HCT116 (cell line): ENCODE data around the gene DIDO1. TPM values are rescaled to one million over a fixed set of nuclear protein-coding genes. Genes with fewer than 3 reads are reported as not detected.

Experiments used
- ATAC-seq: fragments of 200-7000 bp; cut with Tn5 transposase; 2 replicates; pipeline ENCODE4 v1.9.1; 2020; ENCODE audit warnings: mild to moderate bottlenecking, moderate library complexity
- BruUV-seq: library from RNA; stranded (reverse); fragments of 400-500 nt; replicated peaks from 2 replicates; lab custom pipeline; 2021; lab: Mats Ljungman, UMichigan
- CTCF ChIA-PET: fragments of 300-600 bp; sonication (Branson Sonifier 250); formaldehyde crosslinking; loops from one replicate; lab custom pipeline; 2021; ENCODE audit warnings: antibody characterized with exemption; lab: Charles Lee
- POLR2A ChIA-PET: fragments of 300-600, 350-600 bp; sonication (Branson Sonifier 250); formaldehyde crosslinking; loops from one replicate; lab custom pipeline; 2021; ENCODE audit warnings: antibody characterized with exemption; lab: Charles Lee
- RAD21 ChIA-PET, 2 experiments: fragments of 300-600 bp; sonication (Branson Sonifier 250); formaldehyde crosslinking; loops; one replicate each; lab custom pipeline; 2023; ENCODE audit warnings: low total read pairs in 2 of 2; ENCODE audit not compliant: uncharacterized antibody in 2 of 2, unreplicated experiment in 2 of 2, low non-redundant PET in 1 of 2; lab: Charles Lee
- DNase-seq: peaks from one replicate; pipeline ENCODE4 v3.0.0-alpha.2; 2010; ENCODE audit warnings: low read depth, low spot score
- H2AFZ ChIP-seq: fragments of 200-600 bp; shearing (Covaris generic), sonication (generic); 2 replicates; pipeline ENCODE4 v1.6.1; 2017; ENCODE audit warnings: low read depth, mixed run types, mixed read lengths, antibody characterized with exemption, low read length; ENCODE audit not compliant: poor library complexity, severe bottlenecking
- H3K27ac ChIP-seq: 2 replicates; pipeline ENCODE4 v1.5.1; 2012; ENCODE audit warnings: low read depth, low read length
- H3K27me3 ChIP-seq: fragments of 200-600 bp; sonication (generic); 2 replicates; pipeline ENCODE4 v1.6.1; 2016; ENCODE audit warnings: mixed run types, low read length, mixed read lengths; ENCODE audit not compliant: insufficient read depth
- H3K36me3 ChIP-seq, 2 experiments: fragments of 200-500 bp in 1 of 2; fragments of 200-600 bp in 1 of 2; sonication (Bioruptor generic) in 1 of 2; sonication (generic) in 1 of 2; 2 replicates each; pipeline versions ENCODE4 v1.5.1 to v1.6.1; 2014 to 2016; ENCODE audit warnings: low read length in 2 of 2, inconsistent platforms in 1 of 2, mixed read lengths in 1 of 2, mixed run types in 1 of 2; ENCODE audit not compliant: insufficient read depth in 2 of 2, control insufficient read depth in 1 of 2
- H3K4me1 ChIP-seq, 2 experiments: fragments of 200-600 bp in 1 of 2; sonication (generic) in 1 of 2; 2 replicates each; pipeline versions ENCODE4 v1.5.1 to v1.6.1; 2012 to 2017; ENCODE audit warnings: low read length in 2 of 2, inconsistent platforms in 1 of 2, mild to moderate bottlenecking in 1 of 2, mixed read lengths in 1 of 2, mixed run types in 1 of 2, moderate library complexity in 1 of 2; ENCODE audit not compliant: insufficient read depth in 2 of 2, control insufficient read depth in 1 of 2
- H3K4me2 ChIP-seq: fragments of 200-600 bp; sonication (generic); 2 replicates; pipeline ENCODE4 v1.6.1; 2017; ENCODE audit warnings: mixed run types, low read length, mixed read lengths
- H3K4me3 ChIP-seq, 2 experiments: fragments of 200-600 bp in 1 of 2; sonication (generic) in 1 of 2; replicated peaks in 1 of 2; 2 replicates each; pipeline ENCODE4 v1.5.1; 2011 to 2016; ENCODE audit warnings: low read length in 2 of 2, control low read depth in 1 of 2, low read depth in 1 of 2, mild to moderate bottlenecking in 1 of 2, mixed read lengths in 1 of 2, mixed run types in 1 of 2
- H3K79me2 ChIP-seq: fragments of 200-600 bp; sonication (generic); 2 replicates; pipeline ENCODE4 v1.6.1; 2017; ENCODE audit warnings: mild to moderate bottlenecking, mixed run types, low read length, moderate library complexity, mixed read lengths; ENCODE audit not compliant: insufficient read depth
- H3K9ac ChIP-seq: fragments of 200-600 bp; sonication (generic); 2 replicates; pipeline ENCODE4 v1.6.1; 2016; ENCODE audit warnings: low read length, mixed read lengths
- H3K9me2 ChIP-seq: fragments of 200-600 bp; sonication (generic), shearing (Covaris generic); 2 replicates; pipeline ENCODE4 v1.6.1; 2017; ENCODE audit warnings: mixed run types, mild to moderate bottlenecking, moderate library complexity; ENCODE audit not compliant: insufficient read depth
- H3K9me3 ChIP-seq, 2 experiments: fragments of 200-500 bp in 1 of 2; fragments of 200-600 bp in 1 of 2; sonication (Bioruptor generic) in 1 of 2; sonication (generic) in 1 of 2; 2 replicates each; pipeline ENCODE4 v1.6.1; 2014 to 2017; ENCODE audit warnings: low read length in 2 of 2, mixed read lengths in 2 of 2, inconsistent platforms in 1 of 2, low read depth in 1 of 2, mild to moderate bottlenecking in 1 of 2, mixed run types in 1 of 2, moderate library complexity in 1 of 2; ENCODE audit not compliant: control insufficient read depth in 1 of 2, insufficient read depth in 1 of 2
- H4K20me1 ChIP-seq: fragments of 200-600 bp; sonication (generic), shearing (Covaris generic); 2 replicates; pipeline ENCODE4 v1.6.1; 2017; ENCODE audit warnings: mixed run types, mild to moderate bottlenecking, moderate library complexity; ENCODE audit not compliant: insufficient read depth
- CBX3 ChIP-seq: IDR thresholded peaks from 2 replicates; pipeline ENCODE4 v1.6.1; 2012; ENCODE audit warnings: low read depth
- CEBPB ChIP-seq: IDR thresholded peaks from 2 replicates; pipeline ENCODE4 v1.6.1; 2012; ENCODE audit warnings: low read depth
- CTCF ChIP-seq, 3 experiments: fragments of 200-600 bp in 1 of 3; sonication (generic) in 1 of 3; IDR thresholded peaks in 2 of 3; conservative IDR thresholded peaks in 1 of 3; 2 replicates each; pipeline ENCODE4 v1.5.1; 2012 to 2017; ENCODE audit warnings: low read depth in 2 of 3, low read length in 2 of 3, antibody characterized with exemption in 1 of 3, borderline replicate concordance in 1 of 3, control low read depth in 1 of 3, mild to moderate bottlenecking in 1 of 3, mixed read lengths in 1 of 3, mixed run types in 1 of 3, moderate library complexity in 1 of 3; ENCODE audit not compliant: insufficient read depth in 1 of 3
- EGR1 ChIP-seq: IDR thresholded peaks from 2 replicates; pipeline ENCODE4 v1.6.1; 2012; ENCODE audit warnings: low read depth
- EZH2 ChIP-seq: fragments of 200-600 bp; sonication (generic); IDR thresholded peaks from 2 replicates; pipeline ENCODE4 v1.6.1; 2017; ENCODE audit warnings: antibody characterized with exemption, mixed run types
- JUND ChIP-seq: IDR thresholded peaks from 2 replicates; pipeline ENCODE4 v1.6.1; 2012
- MAX ChIP-seq: IDR thresholded peaks from 2 replicates; pipeline ENCODE4 v1.6.1; 2012
- POLR2A ChIP-seq: IDR thresholded peaks from 2 replicates; pipeline ENCODE4 v1.7.0; 2011; ENCODE audit warnings: borderline replicate concordance; ENCODE audit not compliant: insufficient read depth, insufficient read length; ENCODE audit errors: extremely low read depth
- RAD21 ChIP-seq: IDR thresholded peaks from 2 replicates; pipeline ENCODE4 v1.6.1; 2012; ENCODE audit warnings: low read depth, mild to moderate bottlenecking
- TCF7L2 ChIP-seq: IDR thresholded peaks from 2 replicates; pipeline ENCODE4 v1.7.0; 2011; ENCODE audit warnings: borderline replicate concordance, inconsistent platforms; ENCODE audit not compliant: insufficient read depth, insufficient read length; ENCODE audit errors: extremely low read depth
- ZBTB33 ChIP-seq: IDR thresholded peaks from 2 replicates; pipeline ENCODE4 v1.6.1; 2011; ENCODE audit warnings: mild to moderate bottlenecking, low read length, moderate library complexity; ENCODE audit not compliant: insufficient replicate concordance; ENCODE audit errors: extremely low read depth
- ZFX ChIP-seq: fragments of 450-650 bp; IDR thresholded peaks from 2 replicates; pipeline ENCODE4 v1.6.1; 2017
- intact Hi-C: fragments of 100-400 bp; cut with micrococcal nuclease; formaldehyde crosslinking; loops from 2 replicates; pipeline ENCODE4 v1.10.0; 2022
- total RNA-seq: library from RNA; stranded (reverse); gene quantifications from one replicate; pipeline ENCODE4 v1.2.1, GENCODE V29; 2021; ENCODE audit not compliant: unreplicated experiment

Gene DIDO1
- total RNA-seq, 1 experiment from 2014 or later: 41.4 TPM

GRCh38 chr20:62918147-62918546 lies 8.2 kb downstream of the DIDO1 start:
- Histone ChIP-seq H3K9me3 (no peaks in the 10 kb centered on the region), H2AFZ (no peak overlapping the region), H3K9ac (no peak overlapping the region), H3K4me1 (peaks cover 37 to 51% of the 10 kb centered on the region in 2 experiments), H4K20me1 (peaks cover 59% of the 10 kb centered on the region; the same call in 1 of the 2 replicates), H3K4me3 (no peak overlapping the region), H3K27me3 (no peaks in the 10 kb centered on the region), H3K27ac (no peak overlapping the region), H3K9me2 (no peaks in the 10 kb centered on the region), H3K79me2 (peaks cover 100% of the 10 kb centered on the region), H3K4me2 (no peak overlapping the region), H3K36me3 (peaks cover 3 to 4% of the 10 kb centered on the region in 2 experiments; a peak in 3 of 4 replicates)
- ChIA-PET RAD21 (no interaction called here), CTCF (interaction anchor here (1.0 to 1.4 kb wide), 3 partner anchors 11 to 17 kb away, joined by 3 to 8 read pairs (median 3); no protein-coding TSS in a partner anchor), POLR2A (interaction anchor here (1.2 kb wide), 1 partner anchor 18 kb away, joined by 3 read pairs; no protein-coding TSS in a partner anchor)
- ATAC-seq: no peak
- intact Hi-C loops: no loop called here
- BruUV-seq: no TSS peak
- no peak for TF ChIP-seq EZH2
- no peak for TF ChIP-seq CEBPB
- no peak for TF ChIP-seq CTCF (IDR thresholded peaks at IDR 0.05 in 2 of 3, conservative IDR thresholded peaks at IDR 0.05 in 1 of 3; ENCODE audit: borderline replicate concordance in 1 of 3, insufficient read depth in 1 of 3, low read depth in 2 of 3, low read length in 2 of 3)
- no peak for TF ChIP-seq MAX
- TF ChIP-seq POLR2A: no peak
- DNase-seq: no peak

DNA sequence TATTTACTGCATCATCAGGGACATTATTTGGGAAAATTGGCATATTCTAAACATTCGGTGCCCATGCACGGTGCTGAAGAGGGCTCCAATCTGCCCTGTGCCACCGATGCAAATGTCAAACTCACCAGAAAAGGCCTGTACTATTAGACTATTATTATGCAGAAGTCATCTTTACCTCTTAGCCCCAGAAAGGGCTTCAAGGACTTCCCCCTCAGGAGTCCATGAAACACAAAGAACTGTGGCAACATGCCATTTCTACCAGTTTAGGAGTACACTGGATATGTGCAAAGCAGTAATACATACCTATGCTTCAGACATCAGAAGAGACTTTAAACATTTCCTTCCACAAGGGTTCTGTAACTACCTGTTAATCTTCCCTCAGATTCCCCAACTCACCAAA lies 8.6 kb downstream of the DIDO1 start:
- Histone ChIP-seq H3K9me3 (no peaks in the 10 kb centered on the region), H4K20me1 (peaks cover 59% of the 10 kb centered on the region; the same call in 1 of the 2 replicates), H3K9ac (no peak overlapping the region), H3K27ac (no peak overlapping the region), H3K27me3 (no peaks in the 10 kb centered on the region), H3K9me2 (no peaks in the 10 kb centered on the region), H2AFZ (no peak overlapping the region), H3K79me2 (peaks cover 100% of the 10 kb centered on the region), H3K4me1 (peaks cover 32 to 46% of the 10 kb centered on the region in 2 experiments), H3K4me3 (no peak overlapping the region), H3K36me3 (peaks cover 4 to 5% of the 10 kb centered on the region in 2 experiments; a peak in 3 of 4 replicates), H3K4me2 (no peak overlapping the region)
- ATAC-seq: no peak
- no peak for DNase-seq
- intact Hi-C loops: no loop called here
- TF ChIP-seq ZFX: no peak
- no peak for TF ChIP-seq CBX3
- no peak for TF ChIP-seq EGR1
- no peak for TF ChIP-seq ZBTB33
- no peak for TF ChIP-seq TCF7L2
- TF ChIP-seq CTCF (IDR thresholded peaks at IDR 0.05 in 2 of 3, conservative IDR thresholded peaks at IDR 0.05 in 1 of 3; ENCODE audit: borderline replicate concordance in 1 of 3, insufficient read depth in 1 of 3, low read depth in 2 of 3, low read length in 2 of 3): no peak
- TF ChIP-seq CEBPB: no peak
- TF ChIP-seq RAD21: no peak
- TF ChIP-seq JUND: no peak
- TF ChIP-seq MAX: no peak
- POLR2A ChIA-PET: no interaction called here
- RAD21 ChIA-PET: no interaction called here
- BruUV-seq: no TSS peak
- CTCF ChIA-PET: interaction anchor here (1.0 to 1.4 kb wide), 2 partner anchors 10 to 17 kb away, joined by 3 to 8 read pairs; no protein-coding TSS in a partner anchor
